ENCODE results near the gene LONRF3.

GRCh38 chrX:118965395-118965794 is 9.0 kb upstream of the LONRF3 start:
- TF ChIP-seq CTCF (IDR thresholded peaks at IDR 0.05) (no peak), POLR2A (IDR thresholded peaks at IDR 0.05) (no peak)

All from adrenal gland (tissue), 5 donors.